ENCODE results near the gene CFAP20DC.

DNA sequence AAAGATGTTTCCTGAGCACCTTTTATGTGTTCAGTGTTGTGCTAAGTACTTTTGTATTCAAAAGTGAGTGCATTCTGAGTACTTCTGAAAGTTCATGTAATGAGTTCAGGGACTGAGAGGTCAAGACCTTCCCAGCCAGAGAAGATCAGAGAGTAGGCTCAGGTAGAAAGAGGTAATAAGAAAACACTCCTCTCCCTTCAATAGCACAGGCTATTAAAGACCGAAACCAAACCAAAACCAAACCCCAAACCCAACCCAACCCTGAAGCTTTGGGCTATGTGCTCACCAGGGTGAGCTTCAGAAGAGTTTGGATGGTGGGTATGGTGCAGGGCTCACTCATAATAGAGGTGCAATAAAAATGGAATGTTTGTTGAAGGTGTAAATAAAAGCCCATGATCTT is 306.5 kb downstream of the CFAP20DC start:
- TF ChIP-seq TAF1 (conservative IDR thresholded peaks at IDR 0.05), result no peak
- TF ChIP-seq CTCF (IDR thresholded peaks at IDR 0.05; ENCODE audit: low read depth, low read length, missing input control), result no peak
- TF ChIP-seq MAX (IDR thresholded peaks at IDR 0.05), result no peak
- TF ChIP-seq, protein P1, sequence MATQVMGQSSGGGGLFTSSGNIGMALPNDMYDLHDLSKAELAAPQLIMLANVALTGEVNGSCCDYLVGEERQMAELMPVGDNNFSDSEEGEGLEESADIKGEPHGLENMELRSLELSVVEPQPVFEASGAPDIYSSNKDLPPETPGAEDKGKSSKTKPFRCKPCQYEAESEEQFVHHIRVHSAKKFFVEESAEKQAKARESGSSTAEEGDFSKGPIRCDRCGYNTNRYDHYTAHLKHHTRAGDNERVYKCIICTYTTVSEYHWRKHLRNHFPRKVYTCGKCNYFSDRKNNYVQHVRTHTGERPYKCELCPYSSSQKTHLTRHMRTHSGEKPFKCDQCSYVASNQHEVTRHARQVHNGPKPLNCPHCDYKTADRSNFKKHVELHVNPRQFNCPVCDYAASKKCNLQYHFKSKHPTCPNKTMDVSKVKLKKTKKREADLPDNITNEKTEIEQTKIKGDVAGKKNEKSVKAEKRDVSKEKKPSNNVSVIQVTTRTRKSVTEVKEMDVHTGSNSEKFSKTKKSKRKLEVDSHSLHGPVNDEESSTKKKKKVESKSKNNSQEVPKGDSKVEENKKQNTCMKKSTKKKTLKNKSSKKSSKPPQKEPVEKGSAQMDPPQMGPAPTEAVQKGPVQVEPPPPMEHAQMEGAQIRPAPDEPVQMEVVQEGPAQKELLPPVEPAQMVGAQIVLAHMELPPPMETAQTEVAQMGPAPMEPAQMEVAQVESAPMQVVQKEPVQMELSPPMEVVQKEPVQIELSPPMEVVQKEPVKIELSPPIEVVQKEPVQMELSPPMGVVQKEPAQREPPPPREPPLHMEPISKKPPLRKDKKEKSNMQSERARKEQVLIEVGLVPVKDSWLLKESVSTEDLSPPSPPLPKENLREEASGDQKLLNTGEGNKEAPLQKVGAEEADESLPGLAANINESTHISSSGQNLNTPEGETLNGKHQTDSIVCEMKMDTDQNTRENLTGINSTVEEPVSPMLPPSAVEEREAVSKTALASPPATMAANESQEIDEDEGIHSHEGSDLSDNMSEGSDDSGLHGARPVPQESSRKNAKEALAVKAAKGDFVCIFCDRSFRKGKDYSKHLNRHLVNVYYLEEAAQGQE (IDR thresholded peaks at IDR 0.05), result no peak
- no peak for TF ChIP-seq ZBTB33 (IDR thresholded peaks at IDR 0.05)
